Erythroblast (primary cell): ENCODE measurements around the gene ETV7.
"Not testable (repeated sequence)": the region's sequence is repeated elsewhere in the genome, so short reads cannot be mapped to it uniquely, and the experiment has no call there.

ENCODE experiments used
- DNase-seq, 2 experiments: peaks; one replicate each; lab custom pipeline; 2025; lab: John Stamatoyannopoulos, UW
- GATA1 ChIP-seq: IDR thresholded peaks from 2 replicates; pipeline ENCODE4 v1.6.1; 2011; ENCODE audit warnings: low read depth, mild to moderate bottlenecking, control low read depth, low read length, moderate library complexity
- POLR2A ChIP-seq: IDR thresholded peaks from 2 replicates; pipeline ENCODE4 v1.6.1; 2011; ENCODE audit warnings: mild to moderate bottlenecking, low read length

ETV7 gene

GRCh38 chr6:36350082-36350481 is 37.4 kb downstream of the ETV7 start:
- TF ChIP-seq GATA1 = no peak
- no peak for TF ChIP-seq POLR2A
- DNase-seq = peak in 1 of 2 experiments; percentile 46

DNA sequence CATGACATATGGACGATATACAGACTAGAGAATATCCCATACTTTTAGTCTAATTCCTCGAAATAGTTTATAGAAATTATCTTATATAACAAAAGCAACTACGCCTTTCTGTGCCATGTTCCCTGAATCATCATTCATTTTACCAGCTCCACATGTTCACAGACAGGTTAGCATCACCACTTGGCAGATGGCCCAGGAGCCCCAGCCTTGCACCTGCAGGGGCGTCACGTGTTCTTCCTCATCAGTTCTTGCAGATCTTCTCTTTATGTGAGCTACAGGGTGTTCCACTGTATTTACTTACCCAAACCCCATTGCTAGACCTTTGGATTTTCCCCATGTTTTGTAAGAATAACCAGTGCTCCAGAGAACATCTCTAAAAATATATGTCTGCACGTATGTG is 38.2 kb downstream of the ETV7 start:
- TF ChIP-seq GATA1 (no peak), POLR2A (no peak)
- DNase-seq = peak; percentile 59 to 64

DNA sequence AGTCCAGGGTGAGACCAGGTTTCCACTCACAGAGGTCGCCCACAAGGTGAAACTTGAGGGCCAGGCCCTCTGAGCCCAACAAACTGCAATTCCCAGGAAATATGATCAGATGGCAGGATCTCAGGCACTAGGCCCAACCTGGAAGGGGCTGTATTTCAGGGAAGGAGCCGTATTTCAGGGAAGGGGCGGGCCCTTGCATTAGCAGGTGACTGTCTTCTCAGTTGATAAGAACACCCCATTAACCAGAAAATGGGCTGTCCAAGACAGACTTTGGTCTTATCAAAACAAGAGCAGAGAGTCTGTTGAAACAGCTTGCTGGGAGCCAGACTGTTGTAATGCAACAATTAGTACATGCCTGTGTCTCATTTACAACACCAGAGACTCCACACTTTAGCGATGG is 39.8 kb downstream of the ETV7 start:
- TF ChIP-seq GATA1 (no peak), POLR2A (peak; percentile 65)
- DNase-seq = peak; percentile 91 to 97

- TF ChIP-seq POLR2A (no peak), GATA1 (no peak)
- DNase-seq = no peak
These were observed 40.8 kb downstream of the ETV7 start for GRCh38 chr6:36346486-36347273.

DNA sequence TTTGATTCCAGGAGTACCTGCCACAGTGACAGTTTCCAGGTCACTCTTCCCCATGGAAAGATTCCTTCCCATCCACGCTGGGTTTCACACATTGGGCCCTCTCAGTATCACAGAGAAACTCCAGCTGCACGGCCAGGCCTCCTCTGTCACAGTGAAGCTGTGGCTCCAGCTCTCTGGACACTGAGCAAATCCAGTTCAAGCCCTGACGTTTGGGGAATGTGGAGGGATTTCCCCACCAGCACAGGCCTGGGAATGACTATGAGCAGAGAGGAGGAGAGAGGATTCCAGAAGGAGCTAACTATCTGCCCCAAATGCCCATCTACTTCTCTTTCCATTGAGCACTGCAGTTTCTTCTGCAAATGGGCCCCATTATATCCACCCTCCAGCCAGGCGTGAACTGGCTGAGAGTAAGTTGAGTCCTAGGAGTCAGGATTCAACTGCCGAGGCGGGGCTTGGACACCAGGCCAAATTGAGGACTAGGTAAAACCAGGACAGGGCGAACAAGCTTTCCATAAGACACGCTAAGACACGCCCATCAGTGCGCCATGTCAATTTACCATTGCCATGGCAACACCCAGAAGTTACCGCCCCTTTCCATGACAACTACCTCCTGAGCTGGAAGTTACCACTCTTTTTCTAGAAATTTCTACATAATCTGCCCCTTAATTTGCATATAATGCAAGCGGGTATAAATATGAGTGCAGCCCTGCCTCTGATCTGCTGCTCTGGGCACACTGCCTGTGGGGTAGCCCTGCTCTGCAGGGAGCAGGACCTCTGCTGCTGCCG is 41.6 kb downstream of the ETV7 start:
- peak; percentile 66 to 78 for DNase-seq
- TF ChIP-seq POLR2A (peak; percentile 37), GATA1 (no peak)

- no peak for DNase-seq
- TF ChIP-seq POLR2A (no peak), GATA1 (no peak)
These were observed 44.3 kb downstream of the ETV7 start for GRCh38 chr6:36343109-36343680.

DNA sequence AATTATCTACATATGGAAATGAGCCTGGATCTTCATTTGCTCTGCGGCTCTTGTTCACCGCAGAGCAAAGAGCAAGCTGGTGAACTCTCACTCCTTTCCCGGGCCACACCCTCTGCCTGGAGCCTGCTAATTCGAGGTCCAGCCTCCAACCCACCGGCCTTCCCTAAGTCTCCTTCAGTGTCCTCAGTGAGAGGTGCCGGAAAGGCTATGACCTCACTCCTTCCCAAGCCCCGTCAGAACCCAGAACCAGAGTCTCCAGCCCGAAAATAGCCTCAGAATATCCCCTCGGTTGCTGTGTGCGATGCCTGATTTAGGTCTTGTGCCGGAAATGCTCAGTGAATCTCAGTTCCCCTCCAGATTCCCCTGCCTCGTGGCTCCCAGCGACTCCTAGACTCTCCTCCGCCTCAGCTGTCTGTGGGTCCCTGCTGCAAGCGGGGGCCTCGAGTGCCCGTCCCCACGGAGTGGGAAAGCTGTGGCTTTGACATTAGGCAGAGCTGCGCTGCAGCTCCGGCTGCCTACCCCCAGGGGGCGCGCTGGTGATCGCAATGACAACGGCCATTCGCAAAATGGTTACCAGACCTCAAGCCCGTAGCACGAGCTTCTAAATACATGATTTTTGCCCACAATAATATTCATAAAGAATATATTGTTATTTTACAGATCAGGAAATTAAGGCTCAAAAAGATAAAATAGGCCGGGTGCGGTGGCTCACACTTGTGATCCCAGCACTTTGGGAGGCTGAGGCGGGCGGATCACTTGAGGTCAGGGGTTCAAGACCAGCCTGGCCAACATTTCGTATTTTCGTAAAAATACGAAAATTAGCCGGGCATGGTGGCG is 46.6 kb downstream of the ETV7 start:
- TF ChIP-seq POLR2A (no peak), GATA1 (no peak)
- DNase-seq = peak; percentile 78 to 85

DNA sequence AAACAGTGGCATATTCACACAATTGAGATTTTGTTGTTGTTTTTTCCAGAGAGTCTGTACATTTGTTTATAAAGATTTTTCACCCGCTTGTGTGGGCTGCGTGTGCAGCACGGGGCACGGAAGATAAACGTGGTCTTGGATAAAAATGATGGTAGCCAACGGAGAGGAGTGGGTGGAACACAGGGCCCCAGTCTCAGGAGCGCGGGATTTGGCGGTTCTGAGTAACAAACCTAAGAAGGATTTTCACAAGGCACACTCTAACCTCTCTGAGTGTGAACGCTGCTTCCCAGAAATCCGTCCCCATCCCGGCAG is 47.2 kb downstream of the ETV7 start:
- no peak for DNase-seq

DNA sequence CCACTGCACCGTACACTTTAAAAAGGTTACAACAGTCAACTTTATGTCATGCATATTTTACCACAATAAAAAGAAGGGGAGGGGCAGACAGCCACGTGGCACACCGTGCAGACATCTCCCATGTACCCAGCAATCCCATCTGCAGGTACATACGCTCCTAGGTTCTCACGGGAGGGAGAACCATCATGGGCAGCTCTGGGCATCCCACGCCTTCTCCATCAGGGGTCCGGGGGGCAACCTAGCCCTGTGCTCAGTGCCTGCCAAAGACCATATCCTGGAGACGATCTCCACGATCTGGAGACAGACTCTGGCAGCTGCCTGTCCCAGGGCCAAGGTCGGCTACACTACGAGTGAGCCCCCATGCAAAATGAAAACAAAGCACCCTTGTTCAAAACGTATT is 48.3 kb downstream of the ETV7 start:
- DNase-seq = no peak
- no peak for TF ChIP-seq GATA1
- no peak for TF ChIP-seq POLR2A

More for the DNA sequence above, 47.2 kb downstream of the ETV7 start:
- TF ChIP-seq GATA1 (no peak), POLR2A (no peak)

DNA sequence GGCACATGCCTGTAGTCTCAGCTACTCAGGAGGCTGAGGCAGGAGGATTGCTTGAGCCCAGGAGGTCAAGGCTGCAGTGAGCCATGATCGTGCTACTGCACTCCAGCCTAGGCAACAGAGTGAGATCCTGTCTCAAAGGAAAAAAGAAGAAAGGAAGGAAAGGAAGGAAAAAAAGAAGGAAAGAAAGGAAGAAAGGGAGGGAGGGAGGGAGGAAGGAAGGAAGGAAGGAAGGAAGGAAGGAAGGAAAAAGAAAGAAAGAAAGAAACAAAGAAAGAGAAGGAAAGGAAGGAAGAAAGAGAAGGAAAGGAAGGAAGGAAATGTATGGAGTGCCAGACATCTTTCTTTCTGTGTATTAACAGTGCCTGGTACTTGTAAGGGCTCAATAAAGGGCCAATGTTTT is 49.2 kb downstream of the ETV7 start:
- DNase-seq = not testable (repeated sequence)

- TF ChIP-seq POLR2A (no peak), GATA1 (no peak)
- no peak for DNase-seq
These were observed 49.7 kb downstream of the ETV7 start for GRCh38 chr6:36337814-36338213.

DNA sequence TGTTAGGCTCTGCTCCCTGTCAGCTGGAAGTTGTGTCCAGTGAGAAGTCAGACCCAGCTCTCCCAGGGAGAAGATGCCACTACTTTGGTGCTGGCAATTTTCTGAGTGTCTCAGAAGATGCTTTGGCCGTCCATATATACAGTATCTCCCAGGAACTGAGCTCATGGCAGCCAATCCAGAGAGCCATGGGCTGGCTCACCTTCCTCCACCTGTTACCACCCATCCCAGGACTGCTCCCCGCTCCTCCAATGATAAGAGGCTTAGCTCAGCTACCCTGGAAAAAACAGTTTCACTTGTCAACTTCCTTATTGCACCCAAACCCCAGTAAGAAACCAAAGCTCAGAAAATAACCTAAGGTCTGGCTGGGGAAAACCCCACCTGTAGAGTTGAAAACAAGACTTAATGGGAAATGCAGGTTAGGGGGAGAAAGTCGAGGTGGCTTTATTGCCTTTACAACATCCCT is 50.7 kb downstream of the ETV7 start, which contains the start of gene BNIP5:
Gene BNIP5, minus strand, starts transcription at position 110 of the 463 bp plus-strand sequence. CDS start 6,198 bp downstream, outside the sequence.
- no peak for TF ChIP-seq GATA1
- DNase-seq = no peak

DNA sequence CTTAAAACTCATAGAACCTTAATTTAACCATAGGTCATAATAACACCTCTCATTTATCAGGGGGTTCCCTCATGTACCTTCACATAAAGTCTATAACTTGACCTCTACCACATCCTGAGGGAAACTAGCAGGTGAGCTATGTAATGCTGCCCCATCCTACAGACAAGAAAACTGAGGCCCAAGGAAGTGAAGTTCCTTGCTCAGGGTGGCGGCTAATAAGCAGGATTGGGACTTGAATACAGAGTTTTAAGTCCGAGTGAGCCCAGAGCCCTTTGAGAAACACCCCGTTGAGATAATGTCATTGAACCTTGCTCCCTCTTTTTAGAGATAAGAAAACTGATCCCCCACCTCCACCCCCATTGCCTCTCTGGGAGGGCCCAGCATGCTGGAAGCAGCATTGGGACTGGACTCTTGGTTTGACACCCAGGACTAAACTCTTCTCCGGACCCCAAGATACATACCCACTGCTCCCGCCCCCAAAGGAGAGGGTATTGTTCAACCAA is 51.2 kb downstream of the ETV7 start:
- DNase-seq = no peak
- TF ChIP-seq GATA1 = no peak
